ENCODE data around the gene KSR1.
"Not testable (repeated sequence)": the region's sequence is repeated elsewhere in the genome, so short reads cannot be mapped to it uniquely, and the experiment has no call there.

The KSR1 gene

GRCh38 chr17:27454089-27454488 lies 2.2 kb upstream of the KSR1 start:
- DNase-seq (ENCODE audit: low read depth) = no peak

GRCh38 chr17:27455236-27455913 lies 873 bp upstream of the KSR1 start:
- no peak for DNase-seq (ENCODE audit: low read depth)

- no peak for DNase-seq (ENCODE audit: low read depth)
These were observed 572 bp downstream of the KSR1 start for GRCh38 chr17:27456681-27457359.

- DNase-seq (ENCODE audit: low read depth) = no peak
These were observed 1.1 kb downstream of the KSR1 start for GRCh38 chr17:27457360-27457715.

GRCh38 chr17:27457731-27458523 lies 1.7 kb downstream of the KSR1 start:
- no peak for DNase-seq (ENCODE audit: low read depth)

GRCh38 chr17:27458524-27458908 lies 2.3 kb downstream of the KSR1 start:
- DNase-seq (ENCODE audit: low read depth) = no peak

- DNase-seq (ENCODE audit: low read depth) = no peak
These were observed 3.2 kb downstream of the KSR1 start for GRCh38 chr17:27459433-27459832.

GRCh38 chr17:27460196-27460725 lies 4.0 kb downstream of the KSR1 start:
- DNase-seq (ENCODE audit: low read depth) = no peak

GRCh38 chr17:27461192-27461859 lies 5.1 kb downstream of the KSR1 start:
- DNase-seq (ENCODE audit: low read depth) = no peak

GRCh38 chr17:27462149-27462548 lies 5.9 kb downstream of the KSR1 start:
- no peak for DNase-seq (ENCODE audit: low read depth)

GRCh38 chr17:27462714-27463113 lies 6.5 kb downstream of the KSR1 start:
- DNase-seq (ENCODE audit: low read depth) = no peak

- no peak for DNase-seq (ENCODE audit: low read depth)
These were observed 7.0 kb downstream of the KSR1 start for GRCh38 chr17:27463235-27463677.

- DNase-seq (ENCODE audit: low read depth) = not testable (repeated sequence)
These were observed 7.8 kb downstream of the KSR1 start for GRCh38 chr17:27464019-27464418.

GRCh38 chr17:27464431-27464830 lies 8.2 kb downstream of the KSR1 start:
- DNase-seq (ENCODE audit: low read depth) = no peak

- not testable (repeated sequence) for DNase-seq (ENCODE audit: low read depth)
These were observed 9.6 kb downstream of the KSR1 start for GRCh38 chr17:27465875-27466274.

GRCh38 chr17:27466376-27466742 lies 10.1 kb downstream of the KSR1 start:
- no peak for DNase-seq (ENCODE audit: low read depth)

GRCh38 chr17:27466743-27467375 lies 10.6 kb downstream of the KSR1 start:
- DNase-seq (ENCODE audit: low read depth) = no peak

GRCh38 chr17:27469256-27469655 lies 13.0 kb downstream of the KSR1 start:
- no peak for DNase-seq (ENCODE audit: low read depth)

GRCh38 chr17:27471321-27472269 lies 15.3 kb downstream of the KSR1 start:
- peak; percentile 33 for DNase-seq (ENCODE audit: low read depth)

- no peak for DNase-seq (ENCODE audit: low read depth)
These were observed 17.0 kb downstream of the KSR1 start for GRCh38 chr17:27473190-27473747.
